Measurements from ENCODE around the gene KCNJ9. TPM values are rescaled to one million over a fixed set of nuclear protein-coding genes. Genes with fewer than 3 reads are reported as not detected.

KCNJ9 gene
- total RNA-seq, 5 donors from 2014 or later (not counting 1 experiment from before 2014, with no cell fraction given), result not detected

GRCh38 chr1:160083968-160084770, 2.8 kb downstream of the KCNJ9 start:
- Mint-ChIP-seq H3K4me1 (peaks cover 12 to 18% (median 17%) of the 10 kb centered on the region in 3 donors), H3K27ac (no peak overlapping the region), H3K27me3 (peaks cover 25 to 36% of the 10 kb centered on the region in 2 donors), H3K4me3 (peak overlapping the region; percentile 68 to 78 (median 72)), H3K36me3 (peaks cover 23% of the 10 kb centered on the region), H3K9me3 (no peaks in the 10 kb centered on the region)
- CTCF ChIA-PET, result interaction anchor here in 1 of 2 donors (0.9 to 4.1 kb wide), 3 partner anchors 21 to 207 kb away, joined by 3 to 21 read pairs (median 21); no protein-coding TSS in a partner anchor
- Histone ChIP-seq H3K4me1 (ENCODE audit: control insufficient read depth in 1 of 2, extremely low read depth in 1 of 2, insufficient read depth in 2 of 2, low read length in 2 of 2) (peaks cover 0 to 16% of the 10 kb centered on the region in 2 experiments), H3K27me3 (replicated peaks in 1 of 2; ENCODE audit: control insufficient read depth in 2 of 2, extremely low read depth in 1 of 2, insufficient read depth in 2 of 2, low read length in 1 of 2) (peaks cover 13 to 31% of the 10 kb centered on the region in 2 experiments), H3K27ac (ENCODE audit: low read length) (no peak overlapping the region), H3K36me3 (ENCODE audit: control insufficient read depth in 2 of 2, extremely low read depth in 1 of 2, insufficient read depth in 1 of 2, low read length in 1 of 2) (peaks cover 0 to 19% of the 10 kb centered on the region in 2 donors), H3K4me3 (ENCODE audit: control insufficient read depth in 1 of 2, extremely low read depth in 1 of 2, low read length in 1 of 2) (peak overlapping the region; percentile 33 to 36), H3K9me3 (no peaks in the 10 kb centered on the region)
- 24% methylated on average over 96 of the region's 96 CpGs for WGBS (ENCODE audit: insufficient coverage)
- DNase-seq, result peak; percentile 31 to 83 (median 60)
- POLR2A ChIA-PET, result no interaction called here
- peak; percentile 78 to 89 (median 86) for ATAC-seq (replicated peaks in 1 of 4)

GRCh38 chr1:160084771-160085321, 3.5 kb downstream of the KCNJ9 start:
- H3K36me3 ChIP-seq (ENCODE audit: control insufficient read depth in 2 of 2, extremely low read depth in 1 of 2, insufficient read depth in 1 of 2, low read length in 1 of 2), result peaks cover 0 to 24% of the 10 kb centered on the region in 2 donors
- H3K9me3 Mint-ChIP-seq, result no peaks in the 10 kb centered on the region
- no peak overlapping the region for H3K27ac ChIP-seq (ENCODE audit: low read length)
- H3K4me1 ChIP-seq (ENCODE audit: control insufficient read depth in 1 of 2, extremely low read depth in 1 of 2, insufficient read depth in 2 of 2, low read length in 2 of 2), result peaks cover 0 to 16% of the 10 kb centered on the region in 2 experiments
- peak overlapping the region in 1 of 3 donors; percentile 78 for H3K4me3 Mint-ChIP-seq
- ATAC-seq (replicated peaks in 1 of 4) (no peak), DNase-seq (no peak)
- peaks cover 12 to 18% (median 17%) of the 10 kb centered on the region in 3 donors for H3K4me1 Mint-ChIP-seq
- H3K27me3 Mint-ChIP-seq, result peaks cover 19 to 30% of the 10 kb centered on the region in 2 donors
- CTCF ChIA-PET, result interaction anchor here (0.6 to 4.1 kb wide), 13 partner anchors 13 to 206 kb away, joined by 3 to 26 read pairs (median 5); partner anchors contain the start of gene IGSF8 (in 2 of the 2)
- WGBS (ENCODE audit: insufficient coverage), result 86% methylated on average over 28 of the region's 30 CpGs
- H3K4me3 ChIP-seq (ENCODE audit: control insufficient read depth in 1 of 2, extremely low read depth in 1 of 2, low read length in 1 of 2), result no peak overlapping the region
- no peaks in the 10 kb centered on the region for H3K9me3 ChIP-seq
- POLR2A ChIA-PET, result no interaction called here
- peaks cover 25% of the 10 kb centered on the region for H3K36me3 Mint-ChIP-seq
- peaks cover 12 to 31% of the 10 kb centered on the region in 2 experiments for H3K27me3 ChIP-seq (replicated peaks in 1 of 2; ENCODE audit: control insufficient read depth in 2 of 2, extremely low read depth in 1 of 2, insufficient read depth in 2 of 2, low read length in 1 of 2)
- no peak overlapping the region for H3K27ac Mint-ChIP-seq

GRCh38 chr1:160085686-160086455, 4.5 kb downstream of the KCNJ9 start:
- peaks cover 5 to 35% of the 10 kb centered on the region in 2 donors for H3K36me3 ChIP-seq (ENCODE audit: control insufficient read depth in 2 of 2, extremely low read depth in 1 of 2, insufficient read depth in 1 of 2, low read length in 1 of 2)
- no peak overlapping the region for H3K27ac ChIP-seq (ENCODE audit: low read length)
- DNase-seq (peak; percentile 46 to 87 (median 71)), ATAC-seq (replicated peaks in 1 of 4) (peak; percentile 51 to 71 (median 62))
- Mint-ChIP-seq H3K4me1 (peaks cover 14 to 22% (median 19%) of the 10 kb centered on the region in 3 donors), H3K9me3 (no peaks in the 10 kb centered on the region), H3K36me3 (peaks cover 32% of the 10 kb centered on the region), H3K27me3 (peaks cover 8 to 20% of the 10 kb centered on the region in 2 donors), H3K27ac (peak overlapping the region in 1 of 2 donors; percentile 48), H3K4me3 (peak overlapping the region in 1 of 3 donors; percentile 24)
- no peak overlapping the region for H3K4me3 ChIP-seq (ENCODE audit: control insufficient read depth in 1 of 2, extremely low read depth in 1 of 2, low read length in 1 of 2)
- ChIA-PET CTCF (interaction anchor here (0.5 to 4.1 kb wide), 21 partner anchors 8 to 947 kb away, joined by 3 to 26 read pairs (median 5); partner anchors contain the start of gene IGSF8 (in 2 of the 2)), POLR2A (interaction anchor here in 1 of 2 donors (0.8 to 1.3 kb wide), 2 partner anchors 12 to 358 kb away, joined by 3 read pairs; no protein-coding TSS in a partner anchor)
- H3K9me3 ChIP-seq, result no peaks in the 10 kb centered on the region
- H3K27me3 ChIP-seq (replicated peaks in 1 of 2; ENCODE audit: control insufficient read depth in 2 of 2, extremely low read depth in 1 of 2, insufficient read depth in 2 of 2, low read length in 1 of 2), result peaks cover 6 to 29% of the 10 kb centered on the region in 2 experiments
- H3K4me1 ChIP-seq (ENCODE audit: control insufficient read depth in 1 of 2, extremely low read depth in 1 of 2, insufficient read depth in 2 of 2, low read length in 2 of 2), result peaks cover 0 to 16% of the 10 kb centered on the region in 2 experiments
- 46% methylated on average over 13 of the region's 19 CpGs for WGBS (ENCODE audit: insufficient coverage)

- Mint-ChIP-seq H3K9me3 (no peaks in the 10 kb centered on the region), H3K27me3 (peaks cover 3 to 15% of the 10 kb centered on the region in 2 donors), H3K36me3 (peaks cover 34% of the 10 kb centered on the region), H3K4me3 (no peak overlapping the region), H3K4me1 (peaks cover 14 to 22% (median 19%) of the 10 kb centered on the region in 3 donors), H3K27ac (no peak overlapping the region)
- ChIA-PET CTCF (interaction anchor here (0.5 to 4.1 kb wide), 11 partner anchors 8 to 290 kb away, joined by 3 to 26 read pairs (median 6); partner anchors contain the start of gene IGSF8 (in 1 of the 2)), POLR2A (interaction anchor here (0.6 to 1.3 kb wide), 3 partner anchors 41 to 357 kb away, joined by 3 to 4 read pairs (median 3); no protein-coding TSS in a partner anchor)
- H3K27ac ChIP-seq (ENCODE audit: low read length), result no peak overlapping the region
- no peak for ATAC-seq (replicated peaks in 1 of 4)
- no peak for DNase-seq
- peaks cover 0 to 16% of the 10 kb centered on the region in 2 experiments for H3K4me1 ChIP-seq (ENCODE audit: control insufficient read depth in 1 of 2, extremely low read depth in 1 of 2, insufficient read depth in 2 of 2, low read length in 2 of 2)
- peaks cover 5 to 41% of the 10 kb centered on the region in 2 donors for H3K36me3 ChIP-seq (ENCODE audit: control insufficient read depth in 2 of 2, extremely low read depth in 1 of 2, insufficient read depth in 1 of 2, low read length in 1 of 2)
- WGBS (ENCODE audit: insufficient coverage), result 100% methylated on average over 1 of the region's 5 CpGs
- H3K27me3 ChIP-seq (replicated peaks in 1 of 2; ENCODE audit: control insufficient read depth in 2 of 2, extremely low read depth in 1 of 2, insufficient read depth in 2 of 2, low read length in 1 of 2), result peaks cover 6 to 23% of the 10 kb centered on the region in 2 experiments
- H3K9me3 ChIP-seq, result no peaks in the 10 kb centered on the region
- no peak overlapping the region for H3K4me3 ChIP-seq (ENCODE audit: control insufficient read depth in 1 of 2, extremely low read depth in 1 of 2, low read length in 1 of 2)
Observed at GRCh38 chr1:160086456-160086892, 5.1 kb downstream of the KCNJ9 start.

- H3K4me3 Mint-ChIP-seq, result no peak overlapping the region
- no peak for ATAC-seq (replicated peaks in 1 of 4)
- Histone ChIP-seq H3K9me3 (no peaks in the 10 kb centered on the region), H3K27me3 (replicated peaks in 1 of 2; ENCODE audit: control insufficient read depth in 2 of 2, extremely low read depth in 1 of 2, insufficient read depth in 2 of 2, low read length in 1 of 2) (peaks cover 6 to 15% of the 10 kb centered on the region in 2 experiments), H3K36me3 (ENCODE audit: control insufficient read depth in 2 of 2, extremely low read depth in 1 of 2, insufficient read depth in 1 of 2, low read length in 1 of 2) (peaks cover 5 to 48% of the 10 kb centered on the region in 2 donors), H3K4me1 (ENCODE audit: control insufficient read depth in 1 of 2, extremely low read depth in 1 of 2, insufficient read depth in 2 of 2, low read length in 2 of 2) (peaks cover 0 to 16% of the 10 kb centered on the region in 2 experiments), H3K4me3 (ENCODE audit: control insufficient read depth in 1 of 2, extremely low read depth in 1 of 2, low read length in 1 of 2) (no peak overlapping the region), H3K27ac (ENCODE audit: low read length) (no peak overlapping the region)
- peaks cover 0 to 8% of the 10 kb centered on the region in 2 donors for H3K27me3 Mint-ChIP-seq
- ChIA-PET POLR2A (interaction anchor here (0.6 to 0.9 kb wide), 2 partner anchors 42 to 176 kb away, joined by 3 to 4 read pairs; no protein-coding TSS in a partner anchor), CTCF (interaction anchor here (0.5 to 4.1 kb wide), 14 partner anchors 9 to 289 kb away, joined by 3 to 26 read pairs (median 4); partner anchors contain the start of gene IGSF8 (in 1 of the 2))
- H3K9me3 Mint-ChIP-seq, result no peaks in the 10 kb centered on the region
- no peak for DNase-seq
- peaks cover 14 to 22% (median 19%) of the 10 kb centered on the region in 3 donors for H3K4me1 Mint-ChIP-seq
- no peak overlapping the region for H3K27ac Mint-ChIP-seq
- 93% methylated on average over 9 of the region's 12 CpGs for WGBS (ENCODE audit: insufficient coverage)
- H3K36me3 Mint-ChIP-seq, result peaks cover 38% of the 10 kb centered on the region
Observed at GRCh38 chr1:160087118-160087662, 5.9 kb downstream of the KCNJ9 start.
